NCI-H345 treated with DMSO at 0.1 percent for 48 hours (cell line): ENCODE measurements around the gene EPHX1.
A peak's percentile ranks its signal among the peaks of the same experiment; 100 is the strongest.
"Not testable (repeated sequence)": the region's sequence is repeated elsewhere in the genome, so short reads cannot be mapped to it uniquely, and the experiment has no call there.

ENCODE experiments used
- DNase-seq: peaks from one replicate; lab custom pipeline; 2025; ENCODE audit not compliant: unreplicated experiment; lab: John Stamatoyannopoulos, UW

The EPHX1 gene

DNA sequence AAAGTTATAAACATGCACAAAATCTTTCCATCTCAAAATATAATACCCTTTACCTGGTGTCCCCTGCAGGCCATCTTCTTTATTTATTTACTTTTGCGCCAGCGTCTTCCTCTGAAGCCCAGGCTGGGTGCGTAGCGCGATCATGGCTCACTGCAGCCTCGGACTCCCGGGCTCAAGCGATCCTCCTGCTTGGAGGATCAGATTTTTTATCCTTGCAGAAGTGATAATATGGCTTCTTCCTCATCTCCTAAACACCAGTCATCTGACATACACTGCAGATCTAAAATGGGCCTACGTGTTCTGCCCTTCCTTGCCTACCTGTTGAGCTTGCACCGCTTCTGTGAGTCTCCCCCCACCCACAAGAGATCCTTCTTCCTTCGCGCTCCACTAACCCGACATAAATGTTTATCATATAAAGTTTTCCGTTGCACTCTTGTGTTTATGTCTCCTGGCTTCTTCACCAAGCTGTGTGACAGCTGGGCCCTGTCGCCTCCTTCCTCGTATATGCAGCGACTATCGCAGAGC, 32.8 kb upstream of the EPHX1 start:
- DNase-seq: peak; percentile 84

- peak; percentile 94 for DNase-seq
Observed at GRCh38 chr1:225777583-225778336, 32.2 kb upstream of the EPHX1 start, which contains the start of gene SRP9. TSS of gene SRP9 (plus strand) at chr1:225777826. CDS start at chr1:225777941, 115 bp downstream.

- no peak for DNase-seq
Observed at GRCh38 chr1:225778337-225778669, 31.6 kb upstream of the EPHX1 start.

DNA sequence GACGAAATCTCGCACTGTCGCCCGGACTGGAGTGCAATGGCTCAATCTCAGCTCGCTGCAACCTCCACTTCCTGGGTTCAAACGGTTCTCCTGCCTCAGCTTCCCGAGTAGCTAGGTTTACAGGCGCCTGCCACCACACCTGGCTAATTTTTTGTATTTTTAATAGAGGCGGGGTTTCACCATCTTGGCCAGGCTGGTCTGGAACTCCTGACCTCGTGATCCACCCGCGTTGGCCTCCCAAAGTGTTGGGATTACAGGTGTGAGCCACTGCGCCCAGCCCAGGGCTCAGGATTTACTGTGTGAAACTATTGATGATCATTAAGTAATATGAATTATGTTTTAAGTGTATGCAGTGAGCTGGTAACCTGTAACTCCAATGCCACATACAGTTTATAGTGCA, 30.8 kb upstream of the EPHX1 start:
- DNase-seq: not testable (repeated sequence)

DNA sequence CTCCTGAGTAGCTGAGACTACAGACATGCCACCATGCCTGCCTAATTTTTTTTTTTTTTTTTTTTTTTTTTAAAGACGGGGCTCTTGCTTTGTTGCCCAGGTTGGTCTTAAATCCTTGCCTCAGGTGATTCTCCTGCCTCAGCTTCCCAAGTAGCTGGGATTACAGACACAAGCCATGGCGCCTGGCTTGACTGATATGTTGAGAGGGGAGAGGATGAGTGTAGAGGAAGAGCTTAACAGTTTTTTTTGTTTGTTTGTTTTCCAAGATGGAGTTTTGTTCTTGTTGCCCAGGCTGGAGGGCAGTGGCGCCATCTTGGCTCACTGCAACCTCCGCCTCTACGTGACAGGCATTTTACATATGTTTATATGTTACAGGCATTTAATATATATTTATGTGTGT, 29.8 kb upstream of the EPHX1 start:
- no peak for DNase-seq

- no peak for DNase-seq
Observed at GRCh38 chr1:225780630-225781029, 29.3 kb upstream of the EPHX1 start.

DNA sequence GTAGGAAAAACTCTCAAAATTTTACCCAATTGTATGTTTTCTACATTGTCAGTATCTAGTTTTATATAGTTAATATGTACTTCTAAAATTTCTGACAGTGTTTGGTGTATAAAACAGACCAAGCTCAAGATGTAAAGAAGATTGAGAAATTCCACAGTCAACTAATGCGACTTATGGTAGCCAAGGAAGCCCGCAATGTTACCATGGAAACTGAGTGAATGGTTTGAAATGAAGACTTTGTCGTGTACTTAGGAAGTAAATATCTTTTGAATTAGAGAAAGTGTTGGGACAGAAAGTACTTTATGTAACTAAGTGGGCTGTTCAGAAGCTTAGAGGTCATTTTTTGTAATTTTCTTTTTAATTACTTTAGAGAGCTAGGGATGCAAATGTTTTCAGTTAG, 20.8 kb upstream of the EPHX1 start:
- not testable (repeated sequence) for DNase-seq

DNA sequence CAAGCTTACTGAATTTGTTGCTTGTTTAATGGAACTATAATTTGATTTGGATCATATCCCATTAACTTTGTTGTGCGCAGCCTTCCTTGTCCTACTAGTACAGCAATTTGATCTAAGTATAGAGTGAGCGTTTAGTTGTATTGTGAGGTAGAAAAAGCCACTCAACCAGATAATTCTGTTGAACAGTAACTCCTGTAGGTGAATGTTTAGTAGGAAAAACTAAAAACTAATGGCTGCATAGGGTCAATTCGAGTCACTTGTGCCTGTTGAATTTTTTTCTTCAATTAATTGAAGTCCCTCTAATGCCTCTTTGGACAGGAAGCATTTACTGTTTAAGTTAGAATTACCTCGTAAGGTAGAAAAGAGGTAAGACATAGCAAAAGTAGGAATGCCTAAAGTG, 15.0 kb upstream of the EPHX1 start:
- no peak for DNase-seq

DNA sequence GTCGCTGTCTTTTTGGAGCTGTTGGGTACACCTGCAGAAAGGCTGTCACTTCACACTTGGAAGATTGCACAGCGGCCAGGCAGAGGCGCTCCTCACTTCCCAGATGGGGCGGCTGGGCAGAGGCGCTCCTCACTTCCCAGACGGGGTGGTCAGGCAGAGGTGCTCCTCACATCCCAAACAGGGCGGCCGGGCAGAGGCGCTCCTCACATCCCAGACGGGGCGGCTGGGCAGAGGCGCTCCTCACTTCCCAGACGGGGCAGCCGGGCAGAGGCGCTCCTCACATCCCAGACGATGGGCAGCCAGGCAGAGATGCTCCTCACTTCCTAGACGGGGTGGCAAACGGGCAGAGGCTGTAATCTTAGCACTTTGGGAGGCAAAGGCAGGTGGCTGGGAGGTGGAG, 13.8 kb upstream of the EPHX1 start:
- not testable (repeated sequence) for DNase-seq

GRCh38 chr1:225801146-225801545, 8.8 kb upstream of the EPHX1 start:
- DNase-seq: not testable (repeated sequence)

- DNase-seq: no peak
Observed at GRCh38 chr1:225806249-225806648, 3.7 kb upstream of the EPHX1 start.

- DNase-seq: not testable (repeated sequence)
Observed at GRCh38 chr1:225806736-225807135, 3.2 kb upstream of the EPHX1 start.

DNA sequence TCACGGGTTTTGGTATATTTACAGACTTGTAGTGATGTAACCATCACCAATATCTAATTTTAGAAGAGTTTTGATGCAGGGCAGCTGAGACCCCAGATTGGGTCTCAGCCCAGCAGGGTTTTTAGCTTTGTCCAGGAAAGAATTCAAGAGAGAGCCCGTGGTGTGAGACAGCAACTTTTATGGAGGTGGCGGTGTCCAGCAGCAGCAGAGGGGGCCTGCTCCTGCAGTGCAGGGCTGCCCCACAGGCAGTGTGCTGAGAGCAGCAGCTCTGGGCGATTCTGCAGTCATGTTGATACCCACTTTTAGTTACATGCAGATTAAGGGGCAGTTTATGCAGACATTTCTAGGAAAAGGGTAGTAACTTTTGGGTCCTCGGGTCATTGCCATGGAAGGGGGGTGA, 1.8 kb upstream of the EPHX1 start:
- DNase-seq: no peak

- not testable (repeated sequence) for DNase-seq
Observed at GRCh38 chr1:225810579-225811538, 935 bp downstream of the EPHX1 start.

DNA sequence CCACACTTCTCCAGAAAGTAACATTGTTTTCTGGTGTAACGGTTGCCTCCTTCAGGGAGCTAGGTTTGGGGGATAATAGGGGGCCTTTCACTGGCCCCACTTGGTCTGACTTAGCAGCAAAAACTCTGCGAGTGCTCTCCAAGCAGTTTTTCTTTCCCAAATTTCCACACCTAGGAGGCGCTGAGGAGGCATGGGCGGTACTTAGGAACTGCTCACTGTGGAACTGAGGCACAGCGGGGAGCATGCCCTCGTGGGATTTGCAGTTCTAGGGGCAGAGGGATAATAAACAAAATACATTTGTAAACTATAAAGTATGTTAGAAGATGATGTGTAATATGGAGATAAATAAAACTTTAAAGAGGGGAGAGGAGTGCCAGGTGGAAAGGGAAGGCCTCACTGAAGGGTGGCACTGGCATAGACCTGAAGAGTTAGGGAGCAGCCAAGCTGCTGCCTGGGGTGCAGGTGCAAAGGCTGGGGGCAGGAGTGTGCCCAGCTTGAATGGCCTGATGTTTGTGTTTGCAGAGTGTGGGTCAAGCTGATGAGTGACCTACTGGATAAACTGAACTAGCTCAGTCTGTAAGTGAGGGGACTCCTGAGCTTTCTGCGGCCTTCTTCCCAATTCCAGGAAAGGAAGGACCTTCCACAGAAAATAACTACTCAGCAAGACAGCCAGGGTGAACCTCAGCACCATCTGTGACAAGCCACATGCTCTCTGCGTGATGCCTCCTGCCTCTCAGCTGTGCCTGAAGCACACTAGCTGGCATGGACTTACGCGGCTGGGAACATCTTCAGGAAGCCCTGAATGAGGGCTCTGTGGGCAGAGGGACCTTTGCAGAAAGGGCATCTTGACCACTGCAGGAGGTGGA, 1.9 kb downstream of the EPHX1 start:
- no peak for DNase-seq

DNA sequence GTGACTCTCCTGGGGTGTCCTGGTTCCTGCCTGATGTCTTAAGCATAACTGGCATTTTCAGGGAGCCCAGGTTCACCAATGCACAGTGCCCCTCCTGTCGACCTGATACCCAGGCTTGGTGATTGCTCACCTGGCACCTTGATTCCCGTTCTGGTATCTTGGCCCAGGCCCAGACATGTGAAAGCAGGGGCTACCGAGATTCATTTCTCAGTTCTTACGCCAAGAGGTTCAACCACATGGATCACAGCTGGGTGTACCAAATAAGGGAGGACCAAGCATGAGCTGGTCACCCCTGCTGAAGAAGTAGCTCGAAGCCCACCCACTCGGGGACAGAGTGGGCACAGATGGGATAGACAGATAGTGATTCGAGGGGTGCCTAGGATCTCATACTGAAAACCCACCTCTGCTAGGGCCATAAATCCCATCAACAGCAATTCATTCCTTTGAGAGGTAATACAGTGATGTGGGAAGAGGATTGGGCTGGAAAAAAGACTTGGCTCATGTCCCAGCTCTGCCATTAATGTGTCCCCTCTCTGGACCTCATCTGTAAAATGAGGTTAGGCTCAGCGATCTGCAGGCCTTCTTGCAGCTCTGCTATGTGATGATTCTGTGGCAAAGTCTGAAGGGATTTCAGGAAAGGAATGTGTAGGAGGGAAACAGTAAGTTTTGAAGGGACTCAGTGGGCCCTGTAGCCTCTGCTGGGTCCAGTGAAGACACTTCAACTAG, 2.7 kb downstream of the EPHX1 start:
- no peak for DNase-seq

DNA sequence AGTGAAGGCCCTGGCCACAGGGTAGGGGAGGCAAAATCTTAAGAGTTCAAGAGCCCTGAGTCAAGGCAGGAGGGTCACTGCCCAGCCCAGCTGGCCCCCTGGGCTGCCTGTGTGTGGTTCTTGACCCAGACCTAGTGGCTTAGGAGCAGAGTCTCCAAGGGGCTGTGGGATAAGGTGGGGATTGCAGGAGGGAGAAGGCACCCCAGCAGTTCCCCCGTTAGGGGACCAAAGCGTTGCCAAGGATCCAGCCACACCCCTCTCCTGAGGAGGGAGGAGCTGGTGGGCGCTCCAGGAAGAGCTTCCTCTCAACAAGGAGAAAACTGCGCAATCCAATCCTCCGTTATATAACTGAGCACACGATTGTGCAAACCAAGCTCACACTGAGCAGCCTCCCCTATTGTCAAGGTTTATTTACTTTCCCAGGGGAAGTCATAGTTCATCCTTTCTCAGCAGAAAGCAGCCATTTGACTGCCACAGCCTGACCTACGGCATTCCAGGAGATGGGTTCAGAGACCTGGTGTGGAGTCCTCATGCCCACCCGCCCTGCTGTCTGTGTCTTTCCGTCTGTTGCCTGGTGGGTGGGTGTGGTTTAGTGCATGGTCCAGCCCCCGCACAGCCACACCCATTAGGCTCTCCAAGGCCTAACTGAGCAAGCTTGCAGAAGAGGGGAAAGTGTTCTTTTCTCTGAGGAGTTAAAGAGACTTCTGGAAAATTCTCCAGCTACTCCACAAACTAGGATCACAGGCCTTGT, 3.5 kb downstream of the EPHX1 start:
- DNase-seq: peak; percentile 46

DNA sequence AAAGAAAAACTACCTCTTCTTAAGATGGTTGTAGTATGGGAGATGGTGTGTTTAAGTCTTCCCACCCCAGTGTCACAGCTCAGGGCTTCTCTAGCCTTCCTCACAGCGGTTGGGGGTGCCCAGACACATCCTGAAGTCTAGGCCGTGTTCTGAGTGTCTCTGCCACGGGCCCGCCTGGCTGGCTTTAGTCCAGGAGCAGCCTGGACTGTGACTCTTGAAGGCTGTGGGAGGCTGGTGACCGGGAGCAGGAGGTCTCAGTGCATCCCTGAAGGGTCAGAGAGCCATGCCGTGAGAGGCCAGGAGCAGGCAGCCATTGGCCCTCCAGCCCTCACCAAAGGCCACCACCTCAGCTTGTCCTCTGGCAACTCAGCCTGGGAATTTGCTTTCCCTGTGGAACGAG, 4.5 kb downstream of the EPHX1 start:
- no peak for DNase-seq

GRCh38 chr1:225815090-225815489, 5.2 kb downstream of the EPHX1 start:
- not testable (repeated sequence) for DNase-seq
